ENCODE data around the gene PLK4.
"Not testable (repeated sequence)": the region's sequence is repeated elsewhere in the genome, so short reads cannot be mapped to it uniquely, and the experiment has no call there.

The PLK4 gene

DNA sequence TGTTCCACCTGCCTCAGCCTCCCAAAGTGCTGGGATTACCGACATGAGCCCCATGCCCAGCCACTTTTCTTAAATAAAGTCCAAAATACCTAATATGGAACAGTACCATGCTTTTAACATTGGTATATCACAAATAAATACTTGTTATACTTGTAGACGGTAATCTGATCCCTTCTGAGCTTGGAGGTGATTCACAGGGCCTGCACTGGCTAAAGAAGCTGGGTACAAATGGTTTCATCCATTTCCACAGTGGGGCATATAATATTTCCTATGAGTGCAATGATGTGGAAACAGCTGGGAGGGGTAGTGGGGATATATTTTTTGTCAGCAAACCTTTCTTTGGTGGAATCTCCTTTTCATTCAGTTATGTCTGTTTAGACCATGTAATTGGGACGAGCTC is 35.8 kb downstream of the PLK4 start:
- no peak for DNase-seq (ENCODE audit: low spot score)

DNA sequence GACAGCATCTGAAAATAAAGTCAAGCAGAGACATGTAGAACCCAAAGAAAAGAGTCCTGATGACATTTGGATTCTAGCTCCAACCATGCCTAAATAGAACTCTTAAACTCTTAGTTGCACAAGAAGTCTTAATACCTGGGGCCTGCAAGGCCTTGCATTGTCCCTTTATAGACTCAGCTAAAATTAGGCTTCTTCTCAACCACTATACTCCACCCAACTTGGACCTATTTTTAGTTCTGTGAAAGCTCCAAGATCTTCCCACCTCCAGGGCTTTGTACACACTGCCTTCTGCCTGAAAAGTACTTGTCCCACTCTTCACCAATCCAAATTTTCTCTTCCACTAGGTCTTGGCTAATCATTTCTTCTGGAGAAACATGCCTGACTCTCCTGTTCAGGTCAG is 36.5 kb downstream of the PLK4 start:
- no peak for DNase-seq (ENCODE audit: low spot score)

- DNase-seq (ENCODE audit: low spot score): no peak
Measured at GRCh38 chr4:127920521-127920920, 39.8 kb downstream of the PLK4 start.

- DNase-seq (ENCODE audit: low spot score): no peak
Measured at GRCh38 chr4:127922226-127922625, 41.5 kb downstream of the PLK4 start.

GRCh38 chr4:127925720-127926119 is 45.0 kb downstream of the PLK4 start:
- not testable (repeated sequence) for DNase-seq (ENCODE audit: low spot score)

DNA sequence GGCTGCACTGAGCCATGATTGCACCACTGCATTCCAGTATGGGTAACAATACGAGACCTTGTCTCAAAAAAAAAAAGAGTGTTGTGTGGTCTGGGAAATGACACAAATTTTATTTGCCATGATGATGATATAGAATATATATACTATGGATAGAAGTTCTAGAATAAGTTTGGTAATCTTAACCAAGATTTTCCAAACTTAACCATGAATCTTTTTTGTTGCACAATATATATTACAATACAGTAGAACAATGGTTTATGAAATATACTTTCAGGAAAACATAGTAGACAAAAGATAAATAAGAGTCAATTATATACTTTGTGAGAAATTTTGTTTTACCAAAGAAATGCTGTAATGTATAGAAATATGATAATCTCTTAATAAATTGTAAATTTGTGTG is 49.5 kb downstream of the PLK4 start:
- no peak for DNase-seq (ENCODE audit: low spot score)

DNA sequence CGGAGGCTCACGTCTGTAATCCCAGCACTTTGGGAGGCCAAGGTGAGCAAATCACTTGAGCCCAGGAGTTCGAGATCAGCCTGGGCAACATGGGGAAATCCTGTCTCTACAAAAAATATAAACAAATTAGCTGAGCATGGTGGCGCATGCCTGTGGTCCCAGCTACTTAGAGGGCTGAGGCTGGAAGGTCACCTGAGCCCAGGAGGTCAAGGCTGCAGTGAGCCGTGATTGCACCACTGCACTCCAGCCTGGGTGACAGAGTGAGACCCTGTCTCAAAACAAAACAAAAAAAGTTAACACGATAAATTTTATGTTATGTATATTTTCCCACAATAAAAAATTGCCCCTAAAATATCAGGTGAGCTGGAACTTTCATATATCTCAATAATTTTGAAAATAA is 51.1 kb downstream of the PLK4 start:
- DNase-seq (ENCODE audit: low spot score): not testable (repeated sequence)

DNA sequence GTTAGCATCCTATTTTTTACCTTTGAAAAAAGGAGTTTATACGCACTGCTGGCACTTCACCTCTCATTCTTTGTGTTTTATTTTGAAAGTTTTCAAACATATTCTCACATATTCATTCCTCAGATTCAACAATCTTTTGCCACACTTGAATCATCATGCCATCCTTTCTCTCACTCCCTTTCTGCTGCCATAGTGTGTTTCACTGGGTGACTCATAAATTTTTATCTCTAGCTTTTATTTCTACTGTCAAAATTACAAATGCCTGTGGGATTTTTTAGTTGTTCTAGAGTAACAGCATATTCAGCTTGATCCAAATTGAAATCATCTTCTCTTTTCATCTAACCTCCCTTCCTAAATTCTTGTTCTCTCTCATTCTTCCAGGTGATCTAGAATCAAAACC is 56.3 kb downstream of the PLK4 start:
- peak; percentile 7 for DNase-seq (ENCODE audit: low spot score)

Data from kidney tubule cell (primary cell).